DMS 273 treated with DMSO at 0.1 percent for 48 hours (cell line): ENCODE results near the gene CDH4.
A peak's percentile ranks its signal among the peaks of the same experiment; 100 is the strongest.

Experiments
- DNase-seq: peaks from one replicate; lab custom pipeline; 2025; lab: John Stamatoyannopoulos, UW

CDH4 gene

DNA sequence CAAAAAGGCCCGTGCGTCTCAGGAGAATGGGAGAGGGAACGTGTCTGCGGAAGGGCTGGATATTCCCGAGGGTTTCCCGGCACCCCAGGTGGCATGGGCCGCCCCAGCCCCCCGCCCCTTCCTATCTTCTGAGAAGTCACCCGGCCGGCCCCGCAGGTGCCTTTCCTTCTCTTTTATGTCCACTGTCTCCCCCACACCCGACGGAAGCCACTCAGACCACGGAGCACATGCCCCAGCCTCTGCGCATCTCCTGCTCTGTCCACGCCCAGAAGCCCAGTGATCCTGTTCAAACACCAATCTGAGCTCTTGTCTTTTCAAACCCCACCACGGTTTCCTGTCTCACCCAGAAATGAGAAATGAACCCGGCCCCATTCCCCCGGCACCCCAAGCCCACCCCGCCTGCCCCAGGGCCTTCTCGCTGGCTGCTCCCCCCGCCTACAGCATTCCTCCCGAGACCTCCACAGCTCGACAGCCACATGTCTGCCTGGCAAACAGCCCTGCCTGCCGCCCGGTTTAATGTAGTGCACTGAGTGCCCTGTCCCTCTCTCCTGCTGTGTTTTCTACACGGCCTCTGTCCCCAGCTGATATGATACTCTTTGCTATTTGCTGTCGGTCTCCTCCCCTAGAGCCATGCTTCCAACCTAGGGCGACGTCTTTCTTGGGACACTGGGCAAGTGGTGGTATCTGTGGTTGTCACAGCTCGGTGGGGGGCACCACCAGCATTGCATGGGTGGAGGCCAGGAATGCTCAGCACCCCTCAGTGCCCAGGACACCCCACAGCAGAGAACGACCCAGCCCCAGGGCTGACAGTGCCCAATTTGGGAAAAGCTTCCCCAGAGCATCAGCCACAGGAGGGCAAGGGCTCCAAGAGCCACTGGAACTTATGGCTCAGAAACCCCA lies 630.9 kb downstream of the CDH4 start:
- no peak for DNase-seq

DNA sequence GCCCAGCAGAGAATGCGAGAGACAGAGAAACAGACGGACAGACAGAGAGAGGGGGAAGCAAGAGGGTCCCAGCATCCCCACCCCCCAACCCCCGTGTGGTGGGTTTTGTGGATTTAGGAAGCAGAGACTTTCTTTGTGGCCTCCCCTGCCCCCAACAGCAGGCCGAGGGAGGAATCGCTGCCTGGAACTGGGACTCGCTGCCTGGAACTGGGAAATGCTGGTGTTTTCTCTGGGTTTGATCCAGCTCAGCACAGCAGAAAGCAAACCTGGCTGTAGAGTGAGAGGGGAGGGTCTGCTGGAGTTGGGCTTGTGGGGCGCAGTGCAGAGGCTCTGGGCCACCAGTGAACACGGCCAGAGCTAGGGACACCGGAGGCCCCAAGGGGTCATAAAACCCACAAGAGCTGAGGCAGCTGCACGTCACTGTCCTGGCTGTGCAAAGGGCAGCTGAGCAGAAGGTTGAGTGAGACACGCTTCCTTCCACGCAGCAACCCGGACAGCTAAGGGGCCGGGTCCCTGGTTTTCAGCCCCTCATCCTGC lies 631.9 kb downstream of the CDH4 start:
- DNase-seq = no peak

DNA sequence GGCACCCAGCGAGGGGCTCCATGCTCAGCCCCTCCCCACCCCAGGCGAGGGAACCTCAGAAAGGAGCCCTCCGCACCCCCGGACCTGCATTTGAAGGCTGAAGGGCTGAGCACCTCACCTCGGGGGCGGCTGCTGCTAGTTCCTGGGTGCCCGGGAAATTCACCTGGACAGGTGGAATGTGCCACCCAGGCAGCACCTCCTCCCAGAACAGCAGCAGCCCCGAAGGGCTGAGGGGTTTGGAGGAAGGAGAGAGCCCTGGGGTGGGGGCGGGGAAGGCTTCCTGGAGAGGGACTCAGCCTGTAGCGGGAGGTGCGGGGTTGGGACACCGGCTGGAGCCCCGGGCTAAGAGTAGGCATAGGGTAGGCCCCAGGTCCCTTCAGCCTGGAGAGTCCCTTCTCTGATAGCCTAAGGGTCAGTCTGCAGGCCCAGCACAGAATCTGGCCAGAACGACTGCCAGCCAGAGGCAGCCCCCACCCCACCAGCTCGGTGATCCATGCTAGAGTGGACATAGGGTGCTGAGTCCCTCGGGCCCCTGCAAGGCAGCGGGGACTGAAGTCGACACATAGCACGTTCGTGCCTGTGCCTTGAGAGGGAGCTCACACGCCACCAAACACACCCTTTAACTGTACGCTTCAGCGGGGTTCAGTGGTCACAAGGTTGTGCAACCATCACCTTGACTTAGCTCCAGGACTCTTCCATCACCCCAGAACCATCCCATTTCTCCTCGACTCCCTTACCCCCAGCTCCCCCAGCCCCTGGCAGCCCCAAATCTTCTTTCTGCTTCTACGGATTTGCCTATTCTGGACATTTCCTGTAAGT lies 632.7 kb downstream of the CDH4 start:
- no peak for DNase-seq

DNA sequence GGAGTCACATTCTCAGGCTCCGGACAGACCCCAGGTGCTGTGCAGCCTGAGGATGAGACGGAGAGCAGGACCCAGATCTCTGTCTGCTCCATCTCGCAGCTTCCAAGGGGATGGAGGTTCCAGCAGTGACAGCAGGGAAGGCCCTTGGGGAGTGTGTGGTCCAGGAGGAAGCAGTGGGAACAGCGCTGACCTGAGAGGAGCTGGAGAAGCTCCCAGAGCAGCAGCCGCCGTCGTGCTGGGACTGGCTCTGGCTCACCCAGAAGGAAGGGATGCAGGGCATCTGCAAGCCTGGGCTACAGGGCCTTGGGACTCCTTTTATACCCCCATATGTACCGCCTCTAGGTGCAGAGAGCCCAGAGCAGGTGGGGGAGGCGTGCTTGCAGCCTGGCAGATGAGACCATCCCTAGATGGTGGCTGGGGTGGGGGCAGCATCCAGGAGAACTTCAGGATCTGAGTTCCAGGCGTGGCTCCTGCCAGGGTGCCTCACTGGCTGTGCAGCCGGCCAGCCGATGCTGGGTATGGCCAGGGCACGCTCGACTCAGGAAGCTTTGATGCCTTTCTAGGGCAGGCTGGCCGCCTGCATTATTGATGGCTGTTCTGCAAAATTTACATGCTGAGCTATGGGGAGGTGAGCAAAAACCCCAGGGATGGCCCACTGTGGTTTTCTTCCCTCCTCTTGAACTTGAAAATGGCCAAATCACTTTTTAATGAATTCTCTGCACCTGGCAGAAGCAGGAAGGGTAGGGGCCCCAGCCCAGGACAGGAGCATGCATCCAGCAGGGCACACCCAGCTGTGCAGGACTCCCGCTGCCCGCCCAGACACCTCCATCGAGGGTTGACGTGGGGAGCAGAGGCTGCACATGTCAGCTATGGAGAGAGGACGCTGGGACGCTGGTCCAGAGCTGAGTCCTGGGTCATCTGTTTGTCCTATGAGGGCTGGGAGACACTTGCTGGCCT lies 634.0 kb downstream of the CDH4 start:
- DNase-seq = no peak

DNA sequence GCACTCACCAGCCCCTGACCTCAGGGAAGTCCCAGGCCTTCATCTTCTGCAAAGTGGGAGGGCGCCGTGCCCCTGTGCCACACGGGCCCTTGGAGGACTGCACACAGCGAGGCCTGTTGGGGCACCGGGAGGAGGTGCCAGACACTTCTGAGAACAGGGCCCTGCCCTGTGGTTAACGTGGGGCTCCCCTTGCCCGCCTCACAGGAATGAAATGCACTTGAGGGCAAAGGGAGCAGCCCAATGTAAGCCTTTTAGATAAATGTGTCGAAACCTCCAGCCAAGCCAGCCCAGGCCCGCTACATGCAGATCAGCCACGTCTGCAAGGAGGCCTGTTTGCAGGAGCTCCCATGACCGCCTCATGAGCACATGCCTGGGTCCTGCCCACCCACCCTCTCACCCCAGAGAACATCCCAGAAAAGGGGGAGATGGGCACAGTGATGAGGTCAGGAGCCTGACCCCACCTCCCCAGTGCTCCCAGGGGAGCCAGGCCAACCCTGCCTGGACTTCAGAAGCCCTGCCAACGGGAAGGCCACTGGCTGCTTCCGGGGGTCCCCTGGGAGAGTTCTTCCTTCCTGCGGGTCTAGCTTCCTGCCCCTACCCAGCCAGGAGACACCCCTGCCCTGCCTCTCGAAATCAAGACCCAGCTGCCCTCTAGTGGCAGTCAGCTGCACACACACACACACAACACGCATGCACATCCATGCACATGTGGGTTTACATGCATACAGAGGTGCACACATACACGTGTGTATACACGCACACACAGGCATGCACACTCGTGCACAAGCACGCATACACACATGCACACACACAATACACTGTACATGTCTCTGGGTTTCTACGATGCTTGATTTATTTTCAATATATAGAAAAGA lies 634.9 kb downstream of the CDH4 start:
- DNase-seq = peak; percentile 22

DNA sequence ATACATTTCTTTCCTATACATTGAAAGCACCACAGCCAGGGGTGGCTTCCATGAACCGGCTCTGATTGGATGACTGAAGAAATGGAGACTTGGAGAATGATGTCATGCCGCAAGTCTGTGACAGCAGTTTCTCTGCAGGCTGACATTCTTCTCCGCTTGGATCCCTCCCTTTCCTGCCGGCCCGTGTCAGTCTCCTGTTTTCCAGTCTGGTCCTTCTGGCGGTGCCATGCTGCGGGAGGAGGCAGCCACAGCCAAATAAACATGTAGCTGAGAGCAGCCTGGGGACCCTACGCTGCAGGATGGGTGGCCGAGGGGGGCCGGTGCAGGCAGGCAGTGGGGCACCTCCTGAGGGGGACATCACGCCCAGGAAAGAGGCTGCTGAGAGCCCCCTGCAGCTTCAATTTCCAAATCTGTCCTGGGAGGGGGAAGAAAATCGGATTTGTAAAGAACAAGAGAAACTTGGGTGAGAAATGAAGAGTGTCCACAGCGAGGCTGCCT lies 635.6 kb downstream of the CDH4 start:
- DNase-seq = no peak

DNA sequence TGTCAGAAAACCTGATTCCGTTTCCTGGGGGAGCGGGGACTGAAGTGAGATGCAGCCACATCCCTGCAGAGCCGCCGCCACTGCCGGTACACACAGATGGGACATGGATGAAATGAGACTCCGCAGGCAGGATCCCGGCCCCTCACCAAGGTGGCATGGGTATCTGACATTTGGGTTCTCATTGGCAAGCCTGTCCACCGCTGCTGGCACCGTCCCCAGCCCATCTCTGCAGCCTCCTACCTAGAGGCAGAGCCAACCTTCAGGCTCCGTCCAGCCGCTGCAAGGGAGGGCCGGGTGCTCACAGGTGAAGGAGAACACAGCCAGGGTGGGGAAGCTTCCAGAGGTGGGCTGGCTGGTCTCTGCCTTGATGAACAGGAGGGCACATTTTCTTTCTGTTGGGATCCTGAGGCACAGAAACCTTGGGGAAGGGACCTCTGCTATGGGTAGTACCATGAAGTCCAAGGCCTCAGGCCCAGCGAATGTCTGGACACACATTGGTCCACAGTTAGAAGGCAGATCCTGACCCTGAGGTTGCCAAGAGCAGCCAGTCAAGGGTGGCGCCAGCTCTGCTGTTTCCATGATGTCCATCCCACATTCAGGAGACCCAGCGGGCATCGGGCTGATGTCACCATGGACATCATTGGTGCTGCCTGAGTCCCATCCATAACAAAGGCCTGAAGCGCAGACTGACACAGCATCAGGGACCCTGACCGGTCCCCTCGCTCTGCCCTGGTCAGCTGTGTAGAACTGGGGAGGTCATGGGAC lies 636.2 kb downstream of the CDH4 start:
- no peak for DNase-seq

DNA sequence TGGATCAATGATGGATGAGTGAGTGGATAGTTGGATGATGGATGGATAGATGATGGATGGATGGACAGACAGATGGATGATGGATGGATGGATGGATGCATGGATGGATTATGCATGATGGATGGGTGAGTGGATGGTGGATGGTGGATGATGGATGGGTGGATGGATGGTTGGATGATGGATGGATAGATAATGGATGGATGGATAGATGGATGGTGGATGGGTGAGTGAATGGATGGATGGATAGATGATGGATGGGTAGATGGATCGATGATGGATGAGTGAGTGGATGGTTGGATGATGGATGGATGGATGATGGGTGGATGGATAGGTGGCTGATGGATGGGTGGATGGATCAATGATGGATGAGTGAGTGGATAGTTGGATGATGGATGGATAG lies 637.6 kb downstream of the CDH4 start:
- no peak for DNase-seq

DNA sequence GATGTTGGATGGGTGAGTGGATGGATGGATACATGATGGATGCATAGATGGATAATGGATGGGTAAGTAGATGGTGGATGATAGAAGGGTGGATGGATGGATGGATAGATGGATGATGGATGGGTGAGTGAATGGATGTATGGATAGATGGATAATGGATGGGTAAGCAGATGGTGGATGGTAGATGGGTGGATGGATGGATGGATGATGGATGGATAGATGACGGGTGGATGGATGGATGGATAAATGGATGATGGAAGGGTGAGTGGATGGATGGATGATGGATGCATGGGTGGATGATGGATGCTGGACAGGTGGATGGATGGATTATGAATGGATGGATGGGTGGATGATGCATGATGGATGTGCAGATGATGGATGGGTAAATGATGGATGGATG lies 638.1 kb downstream of the CDH4 start:
- no peak for DNase-seq

DNA sequence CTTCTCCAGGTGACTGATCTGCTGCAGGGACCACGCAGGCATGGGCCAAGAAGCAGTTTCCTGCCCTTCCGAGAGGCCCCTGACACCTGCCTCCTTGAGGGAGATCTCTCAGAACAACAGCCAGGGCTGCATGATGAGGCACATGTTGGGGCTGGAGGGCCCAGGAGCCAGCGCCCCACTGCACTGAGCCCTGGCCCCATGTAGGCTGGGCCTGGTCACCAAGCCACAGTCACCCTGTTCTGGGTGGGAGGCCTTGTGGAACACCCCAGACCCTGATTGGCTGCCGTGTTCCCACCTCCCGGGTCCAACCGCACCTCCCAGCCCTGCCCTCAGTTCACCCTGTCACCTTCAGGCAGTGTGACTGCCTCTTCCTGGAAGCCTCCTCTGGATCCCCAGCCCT lies 639.4 kb downstream of the CDH4 start:
- no peak for DNase-seq

DNA sequence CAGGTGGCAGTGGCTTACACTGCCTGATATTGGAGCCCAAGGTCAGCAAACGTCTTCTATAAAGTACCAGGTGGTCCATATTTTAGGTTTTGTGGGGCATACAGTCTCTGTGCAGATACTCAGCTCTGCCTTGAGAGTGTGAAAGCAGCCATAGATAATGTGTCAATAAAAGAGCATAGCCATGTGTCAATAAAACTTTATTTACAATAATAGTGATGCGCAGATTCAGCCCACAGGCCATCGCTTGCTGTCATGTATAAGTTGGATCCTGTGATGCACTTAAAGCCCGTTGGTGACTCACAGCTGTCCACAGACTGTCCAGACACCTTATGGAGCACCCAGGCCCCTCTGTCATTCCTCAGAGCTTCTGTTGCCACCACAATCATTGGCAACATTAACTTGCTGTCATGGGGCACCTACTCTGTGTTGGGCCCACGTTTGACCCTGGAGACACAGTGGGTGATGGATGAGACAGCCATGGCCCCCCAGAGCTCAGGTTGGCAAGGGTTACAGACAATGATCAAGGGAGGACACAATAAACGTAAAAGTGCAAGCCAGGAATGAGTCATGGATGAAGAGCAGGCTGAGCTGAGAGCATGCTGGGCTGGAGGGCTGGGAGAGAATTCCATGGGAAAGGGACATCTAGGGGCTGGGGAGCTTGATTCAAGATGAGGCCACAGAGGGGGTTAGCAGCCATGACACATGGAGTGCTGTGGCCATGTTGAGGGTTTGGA lies 640.0 kb downstream of the CDH4 start:
- DNase-seq = no peak

DNA sequence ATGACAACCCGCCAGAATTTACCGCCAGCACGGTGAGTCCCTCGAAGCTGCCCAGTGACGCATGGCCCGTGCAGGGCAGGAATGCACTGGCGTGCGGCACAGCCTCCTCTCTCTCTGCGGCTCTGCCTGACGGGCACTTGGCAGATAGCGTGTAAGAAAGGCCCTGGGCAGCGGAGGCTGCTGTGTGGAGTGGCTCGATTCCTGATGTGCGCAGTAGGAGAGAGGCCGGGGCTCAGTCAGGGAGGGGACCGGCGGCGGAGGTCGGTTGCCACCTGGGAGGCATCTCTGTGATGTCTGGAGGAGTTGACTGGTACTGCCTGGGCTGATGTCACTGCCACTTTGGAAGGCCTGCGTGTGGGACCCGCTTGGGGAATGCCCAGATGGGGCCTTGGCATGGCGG lies 643.0 kb downstream of the CDH4 start:
- DNase-seq = no peak

DNA sequence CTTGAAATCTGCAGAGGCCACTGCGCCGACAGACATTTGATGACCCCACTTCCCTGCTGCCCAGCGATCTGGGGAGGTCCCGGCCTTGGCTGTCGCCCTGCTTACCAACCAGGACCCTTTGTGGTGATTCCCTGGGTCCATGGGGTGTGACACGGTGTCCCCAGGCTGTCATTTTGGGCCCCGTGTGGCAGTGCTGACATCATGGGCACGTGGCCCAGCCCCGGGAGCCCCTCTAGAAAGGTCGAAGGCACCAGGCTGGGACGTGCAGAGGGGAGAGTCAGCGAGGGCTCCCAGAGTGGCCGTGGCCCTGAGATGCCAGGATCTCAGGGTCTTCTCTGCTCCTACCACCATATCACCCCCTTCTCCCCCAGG lies 643.6 kb downstream of the CDH4 start:
- DNase-seq = no peak

DNA sequence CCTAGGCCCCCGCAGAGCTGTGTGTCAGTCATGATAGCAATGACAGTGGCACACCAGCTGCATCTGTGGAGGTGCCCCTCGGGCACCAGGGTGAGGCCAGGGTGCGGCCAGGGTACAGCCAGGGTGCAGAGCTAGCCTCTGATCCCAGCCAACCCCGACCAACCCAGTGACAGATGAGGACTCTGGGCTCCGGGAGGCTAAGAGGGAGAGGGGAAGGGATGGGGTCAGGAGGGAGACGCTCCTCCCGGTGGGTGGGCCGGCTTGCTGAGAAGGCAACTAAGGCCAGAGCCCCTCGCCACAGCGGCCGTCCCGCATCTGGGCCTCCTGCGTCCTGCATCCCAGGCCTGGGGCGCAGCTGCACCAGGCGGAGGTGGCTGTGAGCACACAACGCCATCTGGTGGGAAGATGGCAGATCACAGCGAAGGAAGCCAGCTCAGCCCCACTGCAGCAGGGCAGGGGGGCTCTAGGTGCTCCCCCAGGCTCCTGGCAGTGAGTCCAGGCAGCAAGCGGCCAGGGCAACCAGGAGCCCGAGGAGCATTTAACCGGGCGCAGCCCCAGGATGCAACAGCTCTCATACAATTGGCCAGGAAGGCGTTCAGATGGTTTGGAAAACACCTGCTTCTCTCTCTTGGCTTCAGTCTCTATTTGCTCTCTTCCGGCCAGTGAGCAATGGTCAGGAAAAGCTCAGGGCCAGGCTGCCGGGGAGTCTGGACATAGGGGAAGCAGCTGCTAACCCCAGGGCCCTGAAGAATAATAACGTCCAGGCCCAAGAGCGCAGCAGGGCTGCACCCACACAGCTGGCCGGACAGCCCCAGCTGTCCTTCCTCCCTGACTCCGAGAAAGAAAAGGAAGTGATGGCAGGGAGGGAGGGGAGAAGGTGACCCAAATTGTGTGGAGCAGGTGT lies 644.2 kb downstream of the CDH4 start:
- no peak for DNase-seq

DNA sequence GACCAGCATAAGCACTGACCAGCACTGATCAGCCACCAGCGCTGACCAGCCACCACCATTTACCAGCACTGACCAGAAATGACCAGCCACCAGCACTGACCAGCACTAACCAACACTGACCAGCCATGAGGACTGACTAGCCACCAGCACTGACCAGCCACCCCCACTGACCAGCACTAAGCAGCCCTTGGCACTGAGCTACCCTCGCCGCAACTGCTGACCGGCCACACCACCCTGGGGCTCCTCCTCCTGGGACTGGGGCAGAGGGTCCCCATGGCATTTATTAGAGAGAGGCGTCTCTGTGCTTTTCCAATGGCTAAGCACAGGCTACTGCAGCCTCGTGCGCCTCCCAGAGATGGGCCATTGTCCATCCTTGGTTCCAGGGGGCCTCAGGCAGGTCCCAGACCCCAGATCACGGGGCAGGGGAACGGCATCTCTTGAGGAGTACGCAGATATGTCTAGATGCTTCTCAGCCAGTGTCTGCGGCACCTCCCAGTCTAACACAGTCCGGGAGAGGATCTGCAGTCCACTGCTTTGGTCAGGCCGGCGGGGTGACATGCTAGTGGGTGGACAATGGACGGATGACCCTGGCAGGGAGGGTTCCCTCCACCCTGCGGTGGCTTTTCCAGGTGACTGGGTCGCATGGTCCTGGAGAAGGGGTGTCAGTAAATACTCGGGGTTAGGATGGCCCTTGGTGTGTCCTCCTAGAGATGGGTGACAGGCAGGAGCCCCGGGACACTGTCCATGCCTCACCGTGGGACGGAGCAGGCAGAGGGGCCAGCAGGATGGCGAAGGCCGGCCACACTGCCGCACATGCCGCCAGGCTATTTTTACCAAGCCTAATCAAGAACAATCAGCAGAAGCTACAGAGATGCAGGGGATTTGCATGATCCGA lies 645.6 kb downstream of the CDH4 start:
- DNase-seq = no peak

DNA sequence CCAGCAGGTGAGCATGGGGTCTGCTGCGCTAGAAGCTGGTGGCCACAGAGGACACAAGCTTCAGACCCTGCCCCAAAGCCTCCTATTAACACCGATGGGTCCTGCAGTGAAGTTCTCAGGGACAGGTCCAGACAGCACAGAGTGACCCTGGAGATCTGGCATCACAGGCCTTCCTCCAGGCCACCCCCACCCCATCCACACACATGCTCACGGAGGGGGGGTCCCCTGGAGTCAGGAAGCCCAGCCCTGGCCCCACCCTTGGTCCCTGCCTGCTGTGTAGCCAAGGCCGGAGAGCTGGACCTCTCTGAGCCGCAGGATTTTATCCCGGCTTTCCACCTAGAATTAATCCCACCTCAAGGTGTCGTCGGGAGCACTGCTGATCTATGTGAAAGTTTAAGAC lies 646.3 kb downstream of the CDH4 start:
- no peak for DNase-seq
